Endodermal cell (in vitro differentiated cells): ENCODE results near the gene TBCD. TPM values are rescaled to one million over a fixed set of nuclear protein-coding genes. Genes with fewer than 3 reads are reported as not detected.

Experiments used
- DNase-seq: peaks from one replicate; pipeline ENCODE4 v3.0.0-alpha.2; 2017
- H3K27ac ChIP-seq: 2 replicates; pipeline ENCODE4 v1.5.1; 2013; ENCODE audit warnings: mild to moderate bottlenecking, low read depth, low read length, moderate library complexity
- H3K27me3 ChIP-seq: 2 replicates; pipeline ENCODE4 v1.6.1; 2013; ENCODE audit warnings: mild to moderate bottlenecking, low read length, moderate library complexity; ENCODE audit not compliant: insufficient read depth, control insufficient read depth, poor library complexity, severe bottlenecking
- H3K36me3 ChIP-seq: 2 replicates; pipeline ENCODE4 v1.7.0; 2013; ENCODE audit warnings: mild to moderate bottlenecking, low read length, moderate library complexity; ENCODE audit not compliant: control insufficient read depth, insufficient read depth
- H3K4me1 ChIP-seq: one replicate; pipeline ENCODE4 v1.7.0; 2013; ENCODE audit warnings: low read length; ENCODE audit not compliant: control insufficient read depth, insufficient read depth
- H3K4me3 ChIP-seq: 2 replicates; pipeline ENCODE4 v1.5.1; 2013; ENCODE audit warnings: mild to moderate bottlenecking, low read length, moderate library complexity
- H3K9ac ChIP-seq: 2 replicates; pipeline ENCODE4 v1.6.1; 2013; ENCODE audit warnings: mild to moderate bottlenecking, low read length, moderate library complexity; ENCODE audit not compliant: poor library complexity, severe bottlenecking; ENCODE audit errors: extremely low read depth
- H3K9me3 ChIP-seq: 2 replicates; pipeline ENCODE4 v1.6.1; 2013; ENCODE audit warnings: mild to moderate bottlenecking, low read length, moderate library complexity; ENCODE audit not compliant: control insufficient read depth
- H3K27ac Mint-ChIP-seq: 2 replicates; pipeline ENCODE4 v1.8.0; 2020; ENCODE audit warnings: mixed read lengths
- H3K27me3 Mint-ChIP-seq: 2 replicates; pipeline ENCODE4 v1.8.0; 2021; ENCODE audit warnings: mild to moderate bottlenecking, mixed read lengths; ENCODE audit not compliant: insufficient read depth
- H3K36me3 Mint-ChIP-seq: 2 replicates; pipeline ENCODE4 v1.8.0; 2020; ENCODE audit warnings: low read depth, mixed read lengths
- H3K4me1 Mint-ChIP-seq: 2 replicates; pipeline ENCODE4 v1.8.0; 2020; ENCODE audit warnings: mixed read lengths
- H3K4me3 Mint-ChIP-seq: 2 replicates; pipeline ENCODE4 v1.8.0; 2020; ENCODE audit warnings: mild to moderate bottlenecking, moderate library complexity, mixed read lengths
- H3K9me3 Mint-ChIP-seq: 2 replicates; pipeline ENCODE4 v1.8.0; 2020; ENCODE audit warnings: mild to moderate bottlenecking, mixed read lengths
- WGBS, 2 experiments: methylation state at CpG; one replicate each; pipeline versions ENCODE4 v1.1.5 to v1.1.7; 2013; ENCODE audit warnings: missing lambda C conversion rate in 2 of 2, mixed read lengths in 1 of 2; ENCODE audit not compliant: insufficient coverage in 1 of 2, insufficient read length in 1 of 2; 5-methylcytosine and 5-hydroxymethylcytosine counted together
- total RNA-seq, 2 donors: library from RNA; stranded (reverse); fragmentation: NEBNext Ultra II Directional in 1 of 2; extraction: Animal tissue kit (Norgen Biotek cat#: 25700) in 1 of 2; gene quantifications; 2 replicates in 1 of 2; 3 replicates in 1 of 2; pipeline ENCODE4 v1.2.1, GENCODE V29; 2021
- TF ChIP-seq, protein P1 (sequence below): fragments of 200-600 bp; sonication (generic); conservative IDR thresholded peaks from 2 replicates; pipeline ENCODE4 v1.5.0; 2021; ENCODE audit warnings: antibody characterized with exemption, mild to moderate bottlenecking

Gene TBCD
- total RNA-seq, 2 donors from 2014 or later, result 107 TPM

- DNase-seq, result no peak
- Histone ChIP-seq H3K36me3 (peaks cover 24% of the 10 kb centered on the region), H3K4me3 (no peak overlapping the region), H3K9me3 (no peaks in the 10 kb centered on the region), H3K4me1 (no peaks in the 10 kb centered on the region), H3K9ac (no peak overlapping the region), H3K27me3 (no peaks in the 10 kb centered on the region), H3K27ac (peak overlapping the region; percentile 32)
- H3K4me1 Mint-ChIP-seq, result no peaks in the 10 kb centered on the region
- no peak overlapping the region for H3K4me3 Mint-ChIP-seq
- WGBS, 2 experiments, result 94% methylated on average over 18 to 27 of the region's 27 CpGs
- H3K9me3 Mint-ChIP-seq, result peaks cover 31% of the 10 kb centered on the region
- H3K27ac Mint-ChIP-seq, result no peak overlapping the region
- TF ChIP-seq, protein P1, sequence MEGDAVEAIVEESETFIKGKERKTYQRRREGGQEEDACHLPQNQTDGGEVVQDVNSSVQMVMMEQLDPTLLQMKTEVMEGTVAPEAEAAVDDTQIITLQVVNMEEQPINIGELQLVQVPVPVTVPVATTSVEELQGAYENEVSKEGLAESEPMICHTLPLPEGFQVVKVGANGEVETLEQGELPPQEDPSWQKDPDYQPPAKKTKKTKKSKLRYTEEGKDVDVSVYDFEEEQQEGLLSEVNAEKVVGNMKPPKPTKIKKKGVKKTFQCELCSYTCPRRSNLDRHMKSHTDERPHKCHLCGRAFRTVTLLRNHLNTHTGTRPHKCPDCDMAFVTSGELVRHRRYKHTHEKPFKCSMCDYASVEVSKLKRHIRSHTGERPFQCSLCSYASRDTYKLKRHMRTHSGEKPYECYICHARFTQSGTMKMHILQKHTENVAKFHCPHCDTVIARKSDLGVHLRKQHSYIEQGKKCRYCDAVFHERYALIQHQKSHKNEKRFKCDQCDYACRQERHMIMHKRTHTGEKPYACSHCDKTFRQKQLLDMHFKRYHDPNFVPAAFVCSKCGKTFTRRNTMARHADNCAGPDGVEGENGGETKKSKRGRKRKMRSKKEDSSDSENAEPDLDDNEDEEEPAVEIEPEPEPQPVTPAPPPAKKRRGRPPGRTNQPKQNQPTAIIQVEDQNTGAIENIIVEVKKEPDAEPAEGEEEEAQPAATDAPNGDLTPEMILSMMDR, result no peak
- peaks cover 41% of the 10 kb centered on the region for H3K36me3 Mint-ChIP-seq
- no peaks in the 10 kb centered on the region for H3K27me3 Mint-ChIP-seq
Measured at GRCh38 chr17:82804442-82805191, 52.8 kb downstream of the TBCD start.

DNA sequence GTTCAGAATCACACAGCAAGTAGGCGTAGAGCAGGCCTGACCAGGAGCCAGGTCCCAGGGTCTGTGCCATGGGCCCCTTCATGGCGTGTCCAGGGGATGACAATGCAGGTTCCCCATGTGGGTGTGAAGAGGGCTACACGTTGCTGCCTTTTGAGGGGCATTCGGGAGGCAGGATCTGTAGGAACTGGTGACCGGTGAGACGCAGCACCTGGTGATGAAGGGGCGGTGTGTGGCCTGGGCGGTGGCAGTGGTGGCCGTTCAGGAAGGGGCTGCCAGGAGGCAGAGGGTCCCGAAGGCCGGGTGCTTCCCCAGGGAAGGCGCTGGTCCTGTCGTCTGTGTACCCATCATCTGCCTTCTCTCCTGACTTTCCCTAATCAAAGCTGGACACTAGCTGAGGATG, 53.4 kb downstream of the TBCD start:
- peaks cover 38% of the 10 kb centered on the region for H3K36me3 Mint-ChIP-seq
- no peak overlapping the region for H3K4me3 ChIP-seq
- no peak overlapping the region for H3K4me3 Mint-ChIP-seq
- 93 to 96% methylated on average over 9 to 13 of the region's 13 CpGs for WGBS, 2 experiments
- peaks cover 25% of the 10 kb centered on the region for H3K9me3 Mint-ChIP-seq
- peak overlapping the region; percentile 24 for H3K27ac ChIP-seq
- TF ChIP-seq, protein P1, result no peak
- DNase-seq, result no peak
- H3K9ac ChIP-seq, result no peak overlapping the region
- H3K4me1 Mint-ChIP-seq, result no peaks in the 10 kb centered on the region
- H3K36me3 ChIP-seq, result peaks cover 20% of the 10 kb centered on the region
- H3K27ac Mint-ChIP-seq, result no peak overlapping the region
- H3K27me3 ChIP-seq, result no peaks in the 10 kb centered on the region
- H3K9me3 ChIP-seq, result no peaks in the 10 kb centered on the region
- no peaks in the 10 kb centered on the region for H3K4me1 ChIP-seq
- H3K27me3 Mint-ChIP-seq, result no peaks in the 10 kb centered on the region

- DNase-seq, result no peak
- TF ChIP-seq, protein P1, result no peak
- H3K4me1 Mint-ChIP-seq, result no peaks in the 10 kb centered on the region
- Histone ChIP-seq H3K27ac (no peak overlapping the region), H3K4me3 (no peak overlapping the region), H3K9ac (no peak overlapping the region), H3K36me3 (peaks cover 21% of the 10 kb centered on the region), H3K9me3 (no peaks in the 10 kb centered on the region), H3K4me1 (no peaks in the 10 kb centered on the region), H3K27me3 (no peaks in the 10 kb centered on the region)
- WGBS, 2 experiments, result 95% methylated on average over 19 of the region's 19 CpGs
- peaks cover 20% of the 10 kb centered on the region for H3K9me3 Mint-ChIP-seq
- H3K27ac Mint-ChIP-seq, result peak overlapping the region; percentile 53
- H3K27me3 Mint-ChIP-seq, result no peaks in the 10 kb centered on the region
- H3K4me3 Mint-ChIP-seq, result no peak overlapping the region
- peaks cover 36% of the 10 kb centered on the region for H3K36me3 Mint-ChIP-seq
Measured at GRCh38 chr17:82805823-82806222, 54.0 kb downstream of the TBCD start.
